ENCODE data around the gene COQ4.

- TF ChIP-seq CTCF (IDR thresholded peaks at IDR 0.05; ENCODE audit: insufficient read depth, low read length), result no peak
- no peak for TF ChIP-seq REST (IDR thresholded peaks at IDR 0.05; ENCODE audit: insufficient replicate concordance, low read depth)
- TF ChIP-seq GABPA (IDR thresholded peaks at IDR 0.05; ENCODE audit: low read depth), result no peak
- no peak for TF ChIP-seq POLR2AphosphoS5 (IDR thresholded peaks at IDR 0.05; ENCODE audit: low read depth)
Observed at GRCh38 chr9:128333451-128333869, 10.8 kb downstream of the COQ4 start.
